K562 (cell line): ENCODE results near the gene ANKMY2. TPM values are rescaled to one million over a fixed set of nuclear protein-coding genes. Genes with fewer than 3 reads are reported as not detected.

Source experiments
- BMI1 ChIP-seq: fragments of 150-350 bp; IDR thresholded peaks from 2 replicates; pipeline ENCODE4 v1.6.1; 2014; ENCODE audit warnings: low read length
- CBFB ChIP-seq: sonication (generic); formaldehyde crosslinking; IDR thresholded peaks from 2 replicates; pipeline ENCODE4 v1.4.0; 2020; ENCODE audit warnings: mild to moderate bottlenecking, missing genetic modification reagents
- CHAMP1 ChIP-seq: fragments of 450-650 bp; IDR thresholded peaks from 2 replicates; pipeline ENCODE4 v1.6.1; 2016; ENCODE audit warnings: mild to moderate bottlenecking
- CHCHD3 ChIP-seq: fragments of 250-450 bp; sonication (Bioruptor Pico); IDR thresholded peaks from 2 replicates; pipeline ENCODE4 v2.1.2; 2022; ENCODE audit warnings: mild to moderate bottlenecking
- KLF6 ChIP-seq: fragments of 250-450 bp; sonication (Bioruptor Pico); IDR thresholded peaks from 2 replicates; pipeline ENCODE4 v1.4.0; 2020; ENCODE audit warnings: mild to moderate bottlenecking, moderate library complexity, borderline replicate concordance
- MTA3 ChIP-seq: fragments of 450-650 bp; formaldehyde crosslinking; IDR thresholded peaks from 2 replicates; pipeline ENCODE4 v1.6.1; 2017; ENCODE audit warnings: mild to moderate bottlenecking, borderline replicate concordance
- NCOA6 ChIP-seq: fragments of 450-650 bp; IDR thresholded peaks from 2 replicates; pipeline ENCODE4 v1.6.1; 2017; ENCODE audit warnings: mild to moderate bottlenecking
- PCBP2 ChIP-seq: fragments of 200-400 bp; formaldehyde crosslinking; IDR thresholded peaks from 2 replicates; pipeline ENCODE4 v1.6.1; 2018; ENCODE audit warnings: low read length, low read depth, mild to moderate bottlenecking, moderate library complexity; ENCODE audit not compliant: poor library complexity, severe bottlenecking
- SMAD3 ChIP-seq: fragments of 450-650 bp; formaldehyde crosslinking; conservative IDR thresholded peaks from 2 replicates; pipeline ENCODE4 v1.4.0; 2020; ENCODE audit warnings: mild to moderate bottlenecking
- STAT6 ChIP-seq: sonication (generic); formaldehyde crosslinking; IDR thresholded peaks from 2 replicates; pipeline ENCODE4 v1.8.1; 2023; ENCODE audit warnings: mild to moderate bottlenecking, missing genetic modification reagents
- VEZF1 ChIP-seq: fragments of 200-800 bp; sonication (Bioruptor generic); IDR thresholded peaks from 2 replicates; pipeline ENCODE4 v1.6.1; 2017; ENCODE audit warnings: missing genetic modification characterization, missing compliant biosample characterization
- ZNF592 ChIP-seq: fragments of 450-650 bp; IDR thresholded peaks from 2 replicates; pipeline ENCODE4 v1.6.1; 2017; ENCODE audit warnings: antibody characterized with exemption, mild to moderate bottlenecking
- ZNF695 ChIP-seq: fragments of 450-650 bp; formaldehyde crosslinking; IDR thresholded peaks from 2 replicates; pipeline ENCODE4 v1.4.0; 2020; ENCODE audit warnings: mild to moderate bottlenecking, moderate library complexity
- polyA plus RNA-seq, 8 experiments: library from polyadenylated mRNA; depleted of rRNA in 4 of 8; stranded (reverse) in 5 of 8; unstranded in 3 of 8; fragments of >200 nt; fragmentation: Nextera tagmentation in 2 of 8; fragmentation: Illumina TruSeq in 1 of 8; extraction: Ambion mirVana in 2 of 8; extraction: Trizol in 1 of 8; gene quantifications; 2 replicates each; pipeline versions ENCODE4 v1.2.1 to v1.2.3, GENCODE V29; 2011 to 2014; ENCODE audit warnings: inconsistent platforms in 1 of 8, missing spikeins in 1 of 8
- total RNA-seq, 7 experiments: library from RNA; depleted of rRNA in 6 of 7; stranded (reverse); fragments of >200 nt in 6 of 7; fragmentation: Illumina TruSeq in 2 of 7; extraction: Trizol in 2 of 7; gene quantifications; 2 replicates each; pipeline versions ENCODE4 v1.2.1 to v1.2.3, GENCODE V29; 2011 to 2021; ENCODE audit warnings: low replicate concordance in 1 of 7

Gene ANKMY2
- total and polyA plus RNA-seq, 9 of the 15 experiments (the other 6 are each of a cell fraction or from before 2014, with no cell fraction given) = 38.9 to 71.5 (median 48.8) TPM

GRCh38 chr7:16657656-16658279, 12.2 kb upstream of the ANKMY2 start (continued):
- TF ChIP-seq SMAD3 (CRISPR knock-in tag) (no peak), CHCHD3 (CRISPR knock-in tag) (no peak), CHAMP1 (peak; percentile 81), ZNF695 (CRISPR knock-in tag) (no peak), VEZF1 (CRISPR knock-in tag) (peak; percentile 27; the same call in 1 of the 2 replicates), NCOA6 (no peak), CBFB (CRISPR knock-in tag) (no peak), ZNF592 (peak; percentile 86), PCBP2 (no peak), BMI1 (no peak), KLF6 (CRISPR knock-in tag) (peak; percentile 38; the same call in 1 of the 2 replicates), MTA3 (peak; percentile 45; the same call in 1 of the 2 replicates), STAT6 (CRISPR knock-in tag) (no peak)
